H9 (cell line): ENCODE results near the gene CTIF. TPM values are rescaled to one million over a fixed set of nuclear protein-coding genes. Genes with fewer than 3 reads are reported as not detected.

ENCODE experiments used
- DNase-seq: peaks from one replicate; pipeline ENCODE4 v3.0.0-alpha.2; 2017
- H2AFZ ChIP-seq: one replicate; pipeline ENCODE4 v1.6.1; 2013; ENCODE audit warnings: mild to moderate bottlenecking, low read length, control low read depth, moderate library complexity
- H2AK5ac ChIP-seq: 2 replicates; pipeline ENCODE4 v1.6.1; 2013; ENCODE audit warnings: low read length, control low read depth, mixed read lengths; ENCODE audit not compliant: insufficient read length
- H2BK120ac ChIP-seq: one replicate; pipeline ENCODE4 v1.6.1; 2013; ENCODE audit warnings: low read depth, mild to moderate bottlenecking, low read length, control low read depth, inconsistent platforms; ENCODE audit not compliant: poor library complexity, severe bottlenecking
- H2BK12ac ChIP-seq: 2 replicates; pipeline ENCODE4 v1.6.1; 2013; ENCODE audit warnings: low read length, control low read depth, mixed read lengths, low read depth; ENCODE audit not compliant: insufficient read length
- H2BK15ac ChIP-seq: 2 replicates; pipeline ENCODE4 v1.6.1; 2013; ENCODE audit warnings: low read depth, low read length, control low read depth
- H2BK20ac ChIP-seq: one replicate; pipeline ENCODE4 v1.6.1; 2013; ENCODE audit warnings: low read depth, mild to moderate bottlenecking, low read length, control low read depth, inconsistent platforms; ENCODE audit not compliant: poor library complexity, severe bottlenecking
- H2BK5ac ChIP-seq: 2 replicates; pipeline ENCODE4 v1.6.1; 2013; ENCODE audit warnings: low read length, control low read depth, mixed read lengths; ENCODE audit not compliant: insufficient read length
- H3K14ac ChIP-seq: 2 replicates; pipeline ENCODE4 v1.6.1; 2013; ENCODE audit warnings: low read length, control low read depth; ENCODE audit not compliant: insufficient read depth
- H3K18ac ChIP-seq: 2 replicates; pipeline ENCODE4 v1.6.1; 2013; ENCODE audit warnings: low read depth, mild to moderate bottlenecking, mixed read lengths, low read length, control low read depth; ENCODE audit not compliant: insufficient read length
- H3K23ac ChIP-seq: 2 replicates; pipeline ENCODE4 v1.6.1; 2013; ENCODE audit warnings: low read length, control low read depth, mixed read lengths, low read depth; ENCODE audit not compliant: insufficient read length
- H3K23me2 ChIP-seq: 2 replicates; pipeline ENCODE4 v1.6.1; 2013; ENCODE audit warnings: low read depth, mild to moderate bottlenecking, mixed read lengths, low read length, control low read depth; ENCODE audit not compliant: insufficient read length, poor library complexity, severe bottlenecking
- H3K27ac ChIP-seq: 2 replicates; pipeline ENCODE4 v1.5.1; 2013; ENCODE audit warnings: low read length, control low read depth, mixed read lengths, low read depth; ENCODE audit not compliant: insufficient read length
- H3K27me3 ChIP-seq: 2 replicates; pipeline ENCODE4 v1.6.1; 2013; ENCODE audit warnings: low read length, control low read depth, inconsistent platforms; ENCODE audit not compliant: insufficient read depth
- H3K4ac ChIP-seq: 2 replicates; pipeline ENCODE4 v1.6.1; 2013; ENCODE audit warnings: low read depth, mild to moderate bottlenecking, control low read depth, inconsistent platforms, low read length, moderate library complexity
- H3K4me1 ChIP-seq: 2 replicates; pipeline ENCODE4 v1.6.1; 2013; ENCODE audit warnings: low read length, control low read depth, inconsistent platforms; ENCODE audit not compliant: insufficient read depth
- H3K4me2 ChIP-seq: 2 replicates; pipeline ENCODE4 v1.6.1; 2013; ENCODE audit warnings: low read length, control low read depth, mixed read lengths; ENCODE audit not compliant: insufficient read length, insufficient read depth
- H3K56ac ChIP-seq: 2 replicates; pipeline ENCODE4 v1.6.1; 2013; ENCODE audit warnings: low read depth, mild to moderate bottlenecking, mixed read lengths, low read length, control low read depth; ENCODE audit not compliant: insufficient read length
- H3K79me1 ChIP-seq: 2 replicates; pipeline ENCODE4 v1.6.1; 2013; ENCODE audit warnings: low read depth, mild to moderate bottlenecking, moderate library complexity, low read length, control low read depth, inconsistent platforms; ENCODE audit not compliant: insufficient read depth, poor library complexity, severe bottlenecking
- H3K79me2 ChIP-seq: 2 replicates; pipeline ENCODE4 v1.6.1; 2013; ENCODE audit warnings: low read length, control low read depth, inconsistent platforms; ENCODE audit not compliant: insufficient read depth
- H3K9ac ChIP-seq: 2 replicates; pipeline ENCODE4 v1.6.1; 2013; ENCODE audit warnings: low read length, control low read depth, mixed read lengths; ENCODE audit not compliant: insufficient read length; ENCODE audit errors: extremely low read depth
- H3K9me3 ChIP-seq: one replicate; pipeline ENCODE4 v1.6.1; 2013; ENCODE audit warnings: low read depth, low read length, inconsistent platforms; ENCODE audit not compliant: control insufficient read depth
- H3T11ph ChIP-seq: one replicate; pipeline ENCODE4 v1.6.1; 2013; ENCODE audit warnings: mild to moderate bottlenecking, low read length, control low read depth, inconsistent platforms
- H4K20me1 ChIP-seq: one replicate; pipeline ENCODE4 v1.6.1; 2013; ENCODE audit not compliant: control insufficient read depth, insufficient read length, insufficient read depth
- H4K5ac ChIP-seq: 2 replicates; pipeline ENCODE4 v1.6.1; 2013; ENCODE audit warnings: low read depth, mild to moderate bottlenecking, mixed read lengths, low read length, control low read depth; ENCODE audit not compliant: insufficient read length
- H4K8ac ChIP-seq: replicated peaks from 2 replicates; pipeline ENCODE4 v1.6.1; 2013; ENCODE audit warnings: low read length, control low read depth, mixed read lengths, low read depth; ENCODE audit not compliant: insufficient read length
- H4K91ac ChIP-seq: 2 replicates; pipeline ENCODE4 v1.6.1; 2013; ENCODE audit warnings: low read depth, mild to moderate bottlenecking, moderate library complexity, mixed read lengths, low read length, control low read depth; ENCODE audit not compliant: insufficient read length
- H3K27ac Mint-ChIP-seq, 3 experiments: 2 replicates in 2 of 3; 3 replicates in 1 of 3; pipeline ENCODE4 v1.8.0; 2020 to 2021; ENCODE audit warnings: mixed read lengths in 3 of 3, mild to moderate bottlenecking in 1 of 3, moderate library complexity in 1 of 3
- H3K27me3 Mint-ChIP-seq: 2 replicates; pipeline ENCODE4 v1.8.0; 2021; ENCODE audit warnings: low read depth, mild to moderate bottlenecking, moderate library complexity, mixed read lengths
- H3K36me3 Mint-ChIP-seq, 3 experiments: 2 replicates in 2 of 3; 3 replicates in 1 of 3; pipeline ENCODE4 v1.8.0; 2020 to 2021; ENCODE audit warnings: low read depth in 3 of 3, mixed read lengths in 3 of 3; ENCODE audit not compliant: insufficient read depth in 1 of 3
- H3K4me1 Mint-ChIP-seq, 2 experiments: 2 replicates each; pipeline ENCODE4 v1.8.0; 2020; ENCODE audit warnings: mixed read lengths in 2 of 2
- H3K4me3 Mint-ChIP-seq, 2 experiments: 2 replicates in 1 of 2; 3 replicates in 1 of 2; pipeline ENCODE4 v1.8.0; 2020 to 2021; ENCODE audit warnings: mild to moderate bottlenecking in 2 of 2, mixed read lengths in 2 of 2, moderate library complexity in 1 of 2
- H3K9me3 Mint-ChIP-seq, 2 experiments: 2 replicates in 1 of 2; 3 replicates in 1 of 2; pipeline ENCODE4 v1.8.0; 2020; ENCODE audit warnings: mild to moderate bottlenecking in 2 of 2, mixed read lengths in 2 of 2, moderate library complexity in 1 of 2
- CTCF ChIP-seq: fragments of 200-600 bp; sonication (generic); conservative IDR thresholded peaks from 3 replicates; pipeline ENCODE4 v1.8.0; 2021; ENCODE audit warnings: antibody characterized with exemption, mild to moderate bottlenecking
- WGBS: extraction: QIAGEN DNeasy Blood & Tissue Kit; methylation state at CpG from one replicate; pipeline ENCODE4 v1.1.7; 2013; ENCODE audit warnings: missing lambda C conversion rate, low lambda C conversion rate, mixed read lengths; ENCODE audit not compliant: insufficient read length; ENCODE audit errors: extremely low coverage; 5-methylcytosine and 5-hydroxymethylcytosine counted together
- total RNA-seq: library from RNA; stranded (reverse); gene quantifications from 2 replicates; pipeline ENCODE4 v1.2.1, GENCODE V29; 2021

The CTIF gene
- total RNA-seq, 1 experiment from 2014 or later = 15.8 TPM

GRCh38 chr18:48615566-48616401 is 77.0 kb downstream of the CTIF start:
- H3K4me3 Mint-ChIP-seq = no peak overlapping the region
- Histone ChIP-seq H3K14ac (no peak overlapping the region; the same call in 1 of the 2 replicates), H2AFZ (no peak overlapping the region), H3K9me3 (no peaks in the 10 kb centered on the region), H3K27ac (no peak overlapping the region), H2BK5ac (no peak overlapping the region), H3K23ac (no peak overlapping the region), H2BK15ac (no peak overlapping the region), H3T11ph (no peak overlapping the region), H3K79me2 (no peaks in the 10 kb centered on the region), H2BK20ac (no peak overlapping the region), H3K4ac (no peak overlapping the region), H3K79me1 (no peaks in the 10 kb centered on the region), H3K9ac (no peak overlapping the region), H4K8ac (no peak overlapping the region), H4K5ac (no peak overlapping the region), H3K4me1 (no peaks in the 10 kb centered on the region; the same call in 1 of the 2 replicates), H2AK5ac (no peak overlapping the region), H3K23me2 (no peaks in the 10 kb centered on the region), H4K91ac (no peak overlapping the region), H3K56ac (no peak overlapping the region), H3K18ac (no peak overlapping the region), H2BK120ac (no peak overlapping the region), H3K27me3 (no peaks in the 10 kb centered on the region), H3K4me2 (no peak overlapping the region), H4K20me1 (peaks cover 3% of the 10 kb centered on the region), H2BK12ac (no peak overlapping the region)
- H3K36me3 Mint-ChIP-seq = no peaks in the 10 kb centered on the region; a peak in 3 of 7 replicates
- no peak overlapping the region; a peak in 2 of 7 replicates for H3K27ac Mint-ChIP-seq
- no peaks in the 10 kb centered on the region for H3K27me3 Mint-ChIP-seq
- H3K9me3 Mint-ChIP-seq = no peaks in the 10 kb centered on the region
- peaks cover 11 to 20% of the 10 kb centered on the region in 2 experiments for H3K4me1 Mint-ChIP-seq
- DNase-seq = no peak
- no CpG with 5 or more reads among the region's 31 CpGs for WGBS
- TF ChIP-seq CTCF = 0 out of 3 replicates have a peak, but pooled peaks have one; percentile 12
